Measurements from ENCODE around the gene RBM12.

The RBM12 gene

DNA sequence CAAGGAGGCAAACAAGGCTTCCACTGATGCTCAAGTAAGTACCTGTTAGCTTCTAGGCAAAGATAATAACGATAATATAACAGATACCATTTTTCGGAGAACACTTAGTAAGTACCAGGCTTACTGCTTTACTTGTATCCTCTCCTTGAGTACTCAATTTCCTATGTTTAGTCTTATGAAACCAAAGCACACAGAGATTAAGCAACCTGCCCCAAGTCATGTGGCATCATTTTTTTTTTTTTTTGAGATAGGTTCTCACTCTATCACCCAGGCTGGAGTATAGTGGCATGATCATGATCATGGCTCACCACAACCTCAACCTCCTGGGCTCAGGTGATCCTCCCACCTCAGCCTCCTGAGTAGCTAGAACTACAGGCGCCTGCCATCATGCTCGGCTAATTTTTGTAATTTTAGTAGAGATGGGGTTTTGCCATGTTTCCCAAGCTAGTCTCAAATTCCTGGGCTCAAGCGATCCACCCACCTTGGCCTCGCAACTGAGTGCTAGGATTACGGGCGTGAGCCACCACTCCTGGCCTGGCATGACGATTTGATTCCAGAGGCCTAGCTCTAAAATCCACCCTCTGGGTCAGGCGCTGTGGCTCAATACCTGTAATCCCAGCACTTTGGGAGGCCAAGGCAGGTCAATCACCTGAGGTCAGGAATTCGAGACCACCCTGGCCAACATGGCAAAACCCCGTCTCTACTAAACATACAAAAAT lies 35.1 kb downstream of the RBM12 start:
- no peak overlapping the region for H3K27ac Mint-ChIP-seq
- ATAC-seq (replicated peaks) (no peak), DNase-seq (no peak)
- peaks cover 3 to 8% of the 10 kb centered on the region in 2 donors for H3K4me1 Mint-ChIP-seq
- H3K36me3 Mint-ChIP-seq, result peaks cover 36 to 62% of the 10 kb centered on the region in 2 donors
- H3K27me3 Mint-ChIP-seq, result no peaks in the 10 kb centered on the region
- no peak overlapping the region for H3K4me3 Mint-ChIP-seq
- no peaks in the 10 kb centered on the region for H3K9me3 Mint-ChIP-seq

DNA sequence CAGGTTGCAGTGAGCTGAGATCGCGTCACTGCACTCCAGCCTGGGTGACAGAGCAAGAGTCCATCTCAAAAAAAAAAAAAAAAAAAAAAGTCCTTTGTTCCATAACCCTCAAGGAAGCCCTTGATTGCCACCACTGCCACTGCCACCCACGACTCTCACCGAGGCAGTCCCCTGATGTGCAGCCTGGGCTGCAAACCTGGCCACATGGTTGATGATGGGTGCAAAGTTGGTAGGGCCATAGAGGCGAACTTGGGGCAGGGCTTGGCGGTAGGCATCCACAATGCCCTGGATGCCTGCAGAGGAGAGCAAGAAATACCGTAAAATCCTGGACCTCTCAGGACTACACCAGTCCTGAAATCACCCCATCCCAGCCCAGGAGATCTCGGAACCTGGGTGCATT lies 37.6 kb downstream of the RBM12 start:
- Mint-ChIP-seq H3K27ac (no peak overlapping the region), H3K4me1 (no peaks in the 10 kb centered on the region), H3K9me3 (no peaks in the 10 kb centered on the region), H3K27me3 (no peaks in the 10 kb centered on the region), H3K4me3 (no peak overlapping the region), H3K36me3 (peaks cover 25 to 47% of the 10 kb centered on the region in 2 donors)
- ATAC-seq (replicated peaks) (no peak), DNase-seq (no peak)

DNA sequence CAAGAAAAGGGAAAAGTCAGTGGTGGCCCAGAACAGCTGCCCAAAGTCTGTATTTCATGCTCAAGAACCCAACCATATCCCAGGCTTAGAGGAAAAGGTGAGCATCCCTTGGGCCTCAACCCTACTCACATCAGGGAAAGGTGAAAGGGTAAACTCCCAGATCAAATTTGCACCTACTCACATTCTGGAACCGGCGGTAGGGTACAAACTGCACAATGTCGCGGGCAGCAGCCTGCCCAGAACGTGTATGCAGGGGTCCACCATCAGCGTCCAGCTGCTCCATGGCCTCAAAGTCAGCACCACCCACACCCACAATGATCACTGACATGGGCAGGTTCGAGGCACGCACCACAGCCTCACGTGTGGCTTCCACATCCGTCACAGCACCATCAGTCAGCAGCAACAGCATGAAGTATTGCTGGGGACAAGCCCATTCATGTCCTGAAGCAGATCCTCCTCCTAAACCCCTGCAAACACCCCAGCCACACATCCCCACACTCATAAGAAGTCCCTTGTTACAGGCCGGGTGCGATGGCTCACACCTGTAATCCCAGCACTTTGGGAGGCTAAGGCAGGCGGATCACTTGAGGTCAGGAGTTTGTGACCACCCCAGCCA lies 38.2 kb downstream of the RBM12 start:
- Mint-ChIP-seq H3K4me3 (no peak overlapping the region), H3K27ac (peak overlapping the region; percentile 28), H3K36me3 (peaks cover 26 to 48% of the 10 kb centered on the region in 2 donors), H3K4me1 (no peaks in the 10 kb centered on the region), H3K9me3 (no peaks in the 10 kb centered on the region), H3K27me3 (no peaks in the 10 kb centered on the region)
- no peak for ATAC-seq (replicated peaks)
- DNase-seq, result no peak

DNA sequence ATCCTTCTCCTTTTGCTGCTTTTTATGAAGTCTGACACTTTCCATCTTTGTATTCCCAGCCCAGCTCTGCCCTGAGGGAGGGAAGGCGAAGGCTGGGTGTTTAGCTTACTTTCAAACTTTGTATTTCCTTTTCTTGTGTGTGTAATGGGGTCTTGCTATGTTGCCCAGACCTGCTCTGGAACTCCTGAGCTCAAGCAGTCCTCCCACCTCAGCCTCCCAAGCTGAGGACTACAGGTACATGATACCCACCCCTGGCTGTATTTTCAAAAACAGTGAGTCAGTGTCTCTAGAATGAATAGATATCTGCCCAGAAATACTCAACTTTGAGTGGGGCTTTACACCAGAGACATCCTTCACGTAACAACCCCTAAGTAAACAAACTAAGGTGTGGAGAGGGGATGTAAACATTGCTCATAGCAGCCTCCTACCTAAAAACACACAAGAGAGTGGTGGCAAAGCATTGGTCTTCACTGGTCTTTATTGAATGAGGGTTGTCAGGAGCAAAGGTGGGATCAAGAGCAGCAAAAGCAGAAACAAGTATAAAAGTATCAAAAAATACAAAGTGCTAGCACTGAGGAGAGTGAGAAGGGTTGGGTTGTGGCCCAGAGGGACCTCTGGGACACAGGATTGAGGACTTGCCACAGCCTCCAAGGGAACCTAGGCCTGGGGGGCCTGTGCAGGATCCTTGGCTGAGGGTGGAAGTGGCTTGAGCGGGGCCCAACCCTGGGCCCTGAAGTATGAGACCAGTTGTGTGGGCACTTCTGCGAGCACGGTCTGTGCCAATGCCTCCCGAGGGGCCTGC lies 38.9 kb downstream of the RBM12 start:
- H3K27me3 Mint-ChIP-seq, result no peaks in the 10 kb centered on the region
- DNase-seq (no peak), ATAC-seq (replicated peaks) (no peak)
- no peak overlapping the region for H3K4me3 Mint-ChIP-seq
- H3K36me3 Mint-ChIP-seq, result peaks cover 27 to 46% of the 10 kb centered on the region in 2 donors
- H3K27ac Mint-ChIP-seq, result peak overlapping the region; percentile 11
- H3K9me3 Mint-ChIP-seq, result no peaks in the 10 kb centered on the region
- peaks cover 0 to 4% of the 10 kb centered on the region in 2 donors for H3K4me1 Mint-ChIP-seq

DNA sequence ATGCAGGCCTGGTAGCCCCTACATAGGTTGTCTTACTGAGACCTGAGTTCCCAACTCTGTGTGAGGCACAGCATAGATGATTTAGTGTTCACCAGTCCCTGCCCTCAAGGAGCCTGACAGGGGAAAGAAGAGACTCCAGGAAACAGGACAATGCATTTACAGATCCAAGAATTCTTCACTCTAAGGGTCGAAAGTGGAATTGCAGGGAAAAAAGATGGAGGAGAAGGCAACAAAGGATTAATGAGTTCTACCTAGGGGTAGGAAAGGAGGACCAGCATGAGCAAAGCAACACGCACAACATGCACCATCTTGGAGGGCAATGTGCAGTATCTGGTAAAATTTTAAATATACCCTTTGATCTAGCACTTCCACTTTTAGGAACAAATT lies 43.1 kb downstream of the RBM12 start:
- Mint-ChIP-seq H3K4me1 (peaks cover 29 to 37% of the 10 kb centered on the region in 2 donors), H3K36me3 (peaks cover 15 to 26% of the 10 kb centered on the region in 2 donors), H3K27me3 (peaks cover 0 to 6% of the 10 kb centered on the region in 2 donors), H3K4me3 (no peak overlapping the region), H3K9me3 (no peaks in the 10 kb centered on the region), H3K27ac (no peak overlapping the region)
- no peak for ATAC-seq (replicated peaks)
- no peak for DNase-seq

DNA sequence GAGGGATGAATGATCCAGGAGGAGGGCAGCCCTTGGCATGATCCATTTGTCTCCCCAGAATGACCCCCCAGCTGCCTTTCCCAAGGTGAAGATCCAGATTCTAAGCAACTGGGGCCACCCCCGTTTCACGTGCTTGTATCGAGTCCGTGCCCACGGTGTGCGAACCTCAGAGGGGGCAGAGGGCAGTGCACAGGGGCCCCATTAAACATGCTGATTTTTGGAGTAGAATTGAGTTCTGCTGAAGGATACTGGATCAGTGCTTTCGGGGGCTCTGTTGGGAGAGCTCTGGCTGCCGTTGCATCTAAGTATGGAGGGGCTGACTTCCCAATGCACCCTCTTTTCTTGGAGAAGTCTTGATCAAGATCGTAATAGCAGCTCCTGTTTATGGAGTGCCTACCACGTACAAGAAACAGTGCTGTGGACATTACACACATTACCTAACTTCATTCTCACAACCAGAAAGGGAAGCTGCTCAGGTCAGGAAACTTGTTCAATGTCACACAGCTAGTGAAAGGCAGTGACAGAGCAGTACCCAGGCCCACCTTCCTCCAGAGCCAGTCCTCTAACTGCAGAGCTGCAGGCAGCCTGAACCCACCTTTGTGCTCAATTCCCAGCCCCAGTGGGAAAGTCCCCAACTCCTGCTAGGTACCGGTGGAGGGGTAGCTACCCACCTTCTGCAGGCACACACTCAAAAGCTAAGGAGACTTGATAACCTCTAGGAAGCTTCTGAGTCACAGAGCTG lies 43.7 kb downstream of the RBM12 start:
- H3K27ac Mint-ChIP-seq, result no peak overlapping the region
- no peak overlapping the region for H3K4me3 Mint-ChIP-seq
- ATAC-seq (replicated peaks), result no peak

DNA sequence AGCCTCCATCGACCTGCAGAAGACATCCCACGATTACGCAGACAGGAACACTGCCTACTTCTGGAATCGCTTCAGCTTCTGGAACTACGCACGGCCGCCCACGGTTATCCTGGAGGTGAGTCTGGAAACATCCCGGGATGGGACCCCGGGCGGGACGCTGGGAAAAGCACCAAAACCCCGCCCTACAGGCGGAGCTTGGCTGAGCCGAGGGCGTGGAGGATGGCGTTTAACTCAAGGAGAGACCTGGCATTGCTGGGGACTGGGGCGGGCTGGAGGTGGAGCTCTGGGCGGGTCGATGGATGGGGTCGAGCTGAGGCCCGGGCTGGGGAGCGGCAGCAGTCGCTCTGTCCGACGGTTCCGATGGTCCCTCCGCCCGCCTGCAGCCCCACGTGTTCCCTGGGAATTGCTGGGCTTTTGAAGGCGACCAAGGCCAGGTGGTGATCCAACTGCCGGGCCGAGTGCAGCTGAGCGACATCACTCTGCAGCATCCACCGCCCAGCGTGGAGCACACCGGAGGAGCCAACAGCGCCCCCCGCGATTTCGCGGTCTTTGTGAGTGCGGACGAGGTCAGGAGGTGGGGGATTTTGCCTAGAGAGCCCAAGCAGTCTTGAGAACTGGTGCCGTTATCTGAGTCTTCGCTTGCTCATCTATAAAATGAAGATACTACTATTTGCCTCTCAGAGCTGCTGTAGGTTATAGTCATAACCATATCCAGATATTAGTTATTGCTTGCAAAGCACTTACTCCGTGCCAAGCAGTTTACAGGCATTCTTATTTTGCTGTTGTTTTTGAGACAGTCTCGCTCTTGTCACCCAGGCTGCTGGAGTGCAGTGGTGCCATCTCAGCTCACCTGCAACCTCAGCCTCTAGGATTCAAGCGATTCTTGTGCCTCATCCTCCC lies 45.3 kb downstream of the RBM12 start:
- Mint-ChIP-seq H3K27me3 (peaks cover 0 to 6% of the 10 kb centered on the region in 2 donors), H3K4me1 (peaks cover 35 to 56% of the 10 kb centered on the region in 2 donors), H3K9me3 (no peaks in the 10 kb centered on the region), H3K27ac (peak overlapping the region; percentile 90), H3K4me3 (peak overlapping the region; percentile 91 to 95), H3K36me3 (peaks cover 4 to 10% of the 10 kb centered on the region in 2 donors)
- ATAC-seq (replicated peaks), result peak; percentile 51 to 53
- DNase-seq, result peak; percentile 70

More for the DNA sequence above, 43.7 kb downstream of the RBM12 start:
- Mint-ChIP-seq H3K9me3 (no peaks in the 10 kb centered on the region), H3K27me3 (peaks cover 0 to 6% of the 10 kb centered on the region in 2 donors), H3K36me3 (peaks cover 11 to 20% of the 10 kb centered on the region in 2 donors), H3K4me1 (peaks cover 29 to 41% of the 10 kb centered on the region in 2 donors)
- no peak for DNase-seq

DNA sequence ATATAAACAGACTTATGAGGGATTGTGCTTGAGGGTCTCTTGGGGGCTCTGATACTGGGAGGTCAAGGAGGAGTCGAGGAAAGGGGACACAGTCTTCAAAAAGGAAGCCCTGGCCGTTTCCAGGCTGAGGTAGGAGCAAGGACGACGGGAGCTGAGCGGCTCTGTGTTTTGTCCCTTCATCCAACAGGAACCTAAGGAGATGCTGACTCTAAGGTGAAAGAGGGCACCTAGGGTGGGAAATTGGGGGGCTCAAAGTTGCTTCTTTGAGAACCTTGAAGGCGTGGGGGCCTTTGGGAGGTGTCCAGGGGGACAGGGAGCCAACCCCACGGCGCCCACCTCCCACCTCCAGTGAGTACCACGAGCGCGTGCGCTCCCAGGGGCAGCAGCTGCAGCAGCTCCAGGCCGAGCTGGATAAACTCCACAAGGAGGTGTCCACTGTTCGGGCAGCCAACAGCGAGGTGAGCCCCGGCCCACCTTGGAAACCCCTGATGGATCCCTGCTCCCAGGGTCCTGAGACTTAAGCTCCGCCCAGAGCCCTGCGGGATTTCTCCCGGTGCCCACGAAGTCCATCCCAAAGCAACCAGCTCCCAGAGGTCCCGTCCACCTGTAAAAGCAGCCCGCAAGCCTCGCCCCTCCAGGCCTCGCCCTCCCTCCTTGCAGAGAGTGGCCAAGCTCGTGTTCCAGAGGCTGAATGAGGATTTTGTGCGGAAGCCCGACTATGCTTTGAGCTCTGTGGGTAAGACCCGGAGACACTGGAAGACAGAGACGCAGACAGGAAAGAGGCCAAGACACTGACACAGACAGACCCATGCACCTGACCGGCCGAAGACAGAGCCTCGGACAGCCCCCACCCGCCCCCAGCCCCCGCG lies 46.2 kb downstream of the RBM12 start:
- DNase-seq (peak; percentile 15), ATAC-seq (replicated peaks) (no peak)
- peak overlapping the region; percentile 91 to 95 for H3K4me3 Mint-ChIP-seq
- peaks cover 4 to 10% of the 10 kb centered on the region in 2 donors for H3K36me3 Mint-ChIP-seq
- H3K27me3 Mint-ChIP-seq, result peaks cover 0 to 6% of the 10 kb centered on the region in 2 donors
- peak overlapping the region; percentile 75 for H3K27ac Mint-ChIP-seq
- no peaks in the 10 kb centered on the region for H3K9me3 Mint-ChIP-seq
- peaks cover 36 to 62% of the 10 kb centered on the region in 2 donors for H3K4me1 Mint-ChIP-seq

DNA sequence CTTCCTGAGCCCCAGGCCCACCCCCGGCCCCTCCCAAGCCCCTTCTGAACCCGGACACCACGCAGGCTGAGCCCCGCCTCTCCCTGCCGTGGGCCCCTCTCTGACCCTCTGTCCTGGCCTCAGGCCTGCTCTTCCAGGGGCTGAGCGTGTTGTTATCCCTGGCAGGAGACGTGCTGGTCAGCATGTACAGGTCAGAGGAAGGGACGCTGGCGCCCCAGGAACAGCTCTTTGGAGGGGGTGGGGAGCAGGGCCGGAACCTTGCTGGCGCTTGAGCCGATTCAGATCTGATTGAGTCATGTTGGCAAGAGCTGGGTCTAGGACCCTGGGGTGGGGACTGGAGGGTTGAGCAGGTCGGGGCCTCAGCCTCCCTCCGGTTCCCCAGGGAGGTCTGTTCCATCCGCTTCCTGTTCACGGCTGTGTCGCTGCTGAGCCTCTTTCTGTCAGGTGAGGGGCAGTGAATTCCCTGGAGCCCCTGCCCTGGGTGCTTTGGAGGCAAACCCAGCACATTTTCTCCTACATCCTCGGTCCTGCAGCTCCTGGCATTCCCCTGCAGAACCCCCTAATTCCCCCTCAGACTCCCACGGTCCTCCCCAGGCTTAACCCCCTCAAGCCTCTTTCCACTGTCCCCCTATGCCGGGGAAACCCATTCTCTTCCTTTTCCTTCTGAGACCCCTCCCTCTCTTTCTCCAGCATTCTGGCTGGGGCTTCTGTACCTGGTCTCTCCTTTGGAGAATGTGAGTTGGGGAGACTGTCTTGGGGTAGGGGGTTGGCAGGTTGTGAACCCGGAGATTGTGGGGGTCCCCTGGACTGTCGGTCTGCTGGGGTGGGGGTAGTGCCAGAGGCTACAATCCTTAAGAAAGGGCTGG lies 47.1 kb downstream of the RBM12 start:
- DNase-seq (peak; percentile 55), ATAC-seq (replicated peaks) (peak; percentile 2 to 11)
- Mint-ChIP-seq H3K4me1 (peaks cover 37 to 64% of the 10 kb centered on the region in 2 donors), H3K27ac (peak overlapping the region; percentile 85), H3K27me3 (peaks cover 0 to 6% of the 10 kb centered on the region in 2 donors), H3K4me3 (peak overlapping the region; percentile 91 to 95), H3K9me3 (no peaks in the 10 kb centered on the region), H3K36me3 (peaks cover 2 to 10% of the 10 kb centered on the region in 2 donors)

DNA sequence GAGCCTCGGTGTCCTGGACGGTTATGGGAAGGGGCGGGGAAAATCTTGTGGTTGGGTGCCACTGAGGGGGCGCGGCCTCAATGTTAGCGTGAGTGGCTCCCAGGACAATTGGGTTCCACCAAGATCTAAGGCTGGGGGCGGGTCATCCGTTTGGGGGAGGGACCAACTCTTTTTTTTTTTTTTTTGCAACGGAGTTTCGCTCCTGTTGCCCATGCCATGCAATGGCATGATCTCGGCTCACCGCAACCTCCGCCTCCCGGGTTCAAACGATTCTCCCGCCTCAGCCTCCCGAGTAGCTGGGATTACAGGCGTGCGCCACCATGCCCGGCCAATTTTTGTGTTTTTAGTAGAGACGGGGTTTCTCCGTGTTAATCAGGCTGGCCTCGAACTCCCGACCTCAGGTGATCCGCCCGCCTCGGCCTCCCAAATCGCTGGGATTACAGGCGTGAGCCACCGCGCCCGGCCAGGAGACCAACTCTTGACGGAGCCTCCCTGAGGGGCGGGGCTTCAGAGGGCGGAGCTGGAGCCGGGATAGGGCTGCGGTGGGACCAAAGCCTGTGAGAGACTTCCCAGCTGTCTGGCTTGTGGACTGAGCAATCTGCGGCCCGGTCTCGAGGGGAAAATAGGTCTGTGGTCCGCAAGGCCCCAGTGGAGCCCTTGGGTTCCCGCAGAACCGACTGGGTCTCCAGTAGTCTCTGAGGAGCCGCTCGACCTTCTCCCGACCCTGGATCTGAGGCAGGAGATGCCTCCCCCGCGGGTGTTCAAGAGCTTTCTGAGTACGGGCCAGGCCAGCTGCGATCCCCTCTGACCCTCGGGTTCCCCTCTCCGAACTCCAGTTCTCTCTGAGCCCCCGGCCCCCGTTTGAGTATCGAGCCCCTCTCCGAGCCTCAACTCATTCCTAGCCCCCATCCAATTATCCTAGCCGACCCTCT lies 48.0 kb downstream of the RBM12 start:
- H3K27ac Mint-ChIP-seq, result peak overlapping the region; percentile 91
- H3K27me3 Mint-ChIP-seq, result peaks cover 0 to 6% of the 10 kb centered on the region in 2 donors
- peaks cover 40 to 73% of the 10 kb centered on the region in 2 donors for H3K4me1 Mint-ChIP-seq
- DNase-seq, result peak; percentile 52
- peaks cover 2 to 9% of the 10 kb centered on the region in 2 donors for H3K36me3 Mint-ChIP-seq
- H3K4me3 Mint-ChIP-seq, result peak overlapping the region; percentile 91 to 95
- ATAC-seq (replicated peaks), result no peak
- no peaks in the 10 kb centered on the region for H3K9me3 Mint-ChIP-seq
